ENCODE data around the gene OR2T3. TPM values are rescaled to one million over a fixed set of nuclear protein-coding genes. Genes with fewer than 3 reads are reported as not detected.
"Not testable (repeated sequence)": the region's sequence is repeated elsewhere in the genome, so short reads cannot be mapped to it uniquely, and the experiment has no call there.

The OR2T3 gene, protein sequence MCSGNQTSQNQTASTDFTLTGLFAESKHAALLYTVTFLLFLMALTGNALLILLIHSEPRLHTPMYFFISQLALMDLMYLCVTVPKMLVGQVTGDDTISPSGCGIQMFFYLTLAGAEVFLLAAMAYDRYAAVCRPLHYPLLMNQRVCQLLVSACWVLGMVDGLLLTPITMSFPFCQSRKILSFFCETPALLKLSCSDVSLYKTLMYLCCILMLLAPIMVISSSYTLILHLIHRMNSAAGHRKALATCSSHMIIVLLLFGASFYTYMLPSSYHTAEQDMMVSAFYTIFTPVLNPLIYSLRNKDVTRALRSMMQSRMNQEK
- not detected for total RNA-seq

DNA sequence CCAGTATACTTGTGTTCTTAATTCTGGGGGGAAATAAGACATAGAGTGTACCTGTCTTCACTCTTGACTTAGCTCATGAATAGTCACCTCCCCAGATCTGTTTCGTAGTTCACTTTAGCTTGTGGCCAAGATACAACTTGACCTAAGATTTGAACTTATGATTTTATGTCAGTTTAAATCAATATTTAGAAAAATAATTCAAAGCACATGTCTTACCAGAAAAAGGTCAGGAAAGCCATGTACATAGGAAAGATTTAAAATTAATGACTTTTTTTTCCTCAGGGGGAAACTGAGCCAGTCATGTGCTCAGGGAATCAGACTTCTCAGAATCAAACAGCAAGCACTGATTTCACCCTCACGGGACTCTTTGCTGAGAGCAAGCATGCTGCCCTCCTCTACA is at the start of gene OR2T3:
Gene OR2T3 (plus strand): TSS at position 301 of the 400 bp plus-strand sequence. CDS start 0 bp downstream, at position 301.
- not testable (repeated sequence) for H3K27me3 ChIP-seq (replicated peaks; ENCODE audit: insufficient read depth); ATAC-seq (ENCODE audit: insufficient number of reproducible peaks, low FRiP score, low read depth); H3K4me1 ChIP-seq (ENCODE audit: control insufficient read depth in 1 of 2, low read depth in 2 of 2); H3K36me3 ChIP-seq; DNase-seq (ENCODE audit: low spot score); H3K27ac ChIP-seq; H3K9me3 ChIP-seq; H3K4me3 ChIP-seq

DNA sequence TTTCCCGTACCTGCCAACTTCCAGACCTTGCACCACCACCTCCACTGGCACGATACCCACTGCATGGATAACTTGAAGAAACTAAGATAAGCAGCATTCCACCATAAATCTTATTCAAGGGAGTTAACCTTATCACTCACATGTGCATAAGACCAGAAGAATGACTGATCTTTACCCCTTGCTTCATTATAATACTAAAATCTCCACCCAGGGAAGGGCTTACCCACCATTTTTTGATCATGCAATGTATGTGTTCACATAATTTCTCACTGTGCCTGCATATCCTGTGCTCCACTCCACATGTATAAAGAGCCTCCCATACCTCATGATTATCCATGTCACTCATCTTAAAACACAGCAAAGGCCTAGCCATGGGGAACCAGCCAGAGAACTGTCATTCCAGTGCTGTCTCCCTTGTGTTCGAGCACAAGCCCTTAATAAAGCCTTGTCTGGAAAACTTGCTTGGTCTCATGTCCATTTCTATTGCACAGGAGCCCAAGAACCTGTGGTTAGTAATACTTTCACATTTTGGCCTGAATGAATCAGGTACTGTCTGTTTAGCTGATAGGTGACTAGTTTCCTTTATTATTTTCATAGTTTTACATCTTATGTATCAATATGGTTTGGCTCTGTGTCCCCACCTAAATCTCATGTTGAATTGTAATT is 45.5 kb upstream of the OR2T3 start:
- not testable (repeated sequence) for H3K36me3 ChIP-seq; H3K27ac ChIP-seq; H3K27me3 ChIP-seq (replicated peaks; ENCODE audit: insufficient read depth); DNase-seq (ENCODE audit: low spot score); H3K4me3 ChIP-seq; H3K4me1 ChIP-seq (ENCODE audit: control insufficient read depth in 1 of 2, low read depth in 2 of 2); ATAC-seq (ENCODE audit: insufficient number of reproducible peaks, low FRiP score, low read depth); H3K9me3 ChIP-seq

DNA sequence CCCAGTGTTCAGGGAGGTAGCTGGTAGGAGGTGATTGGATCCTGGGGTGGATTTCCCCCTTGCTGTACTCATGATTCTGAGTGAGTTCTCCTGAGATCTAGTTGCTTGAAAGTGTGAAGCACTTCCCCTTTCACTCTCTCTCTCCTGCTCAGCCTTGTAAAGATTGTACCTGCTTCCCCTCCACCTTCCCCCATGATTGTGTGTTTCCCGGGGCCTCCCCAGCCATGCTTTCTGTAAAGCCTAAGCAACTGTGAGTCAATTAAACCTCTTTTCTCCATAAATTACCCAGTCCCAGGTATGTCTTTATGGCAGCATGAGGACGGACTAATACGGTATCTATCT is 45.0 kb upstream of the OR2T3 start:
- H3K36me3 ChIP-seq; DNase-seq (ENCODE audit: low spot score); H3K4me3 ChIP-seq; H3K27ac ChIP-seq; H3K27me3 ChIP-seq (replicated peaks; ENCODE audit: insufficient read depth); H3K9me3 ChIP-seq; H3K4me1 ChIP-seq (ENCODE audit: control insufficient read depth in 1 of 2, low read depth in 2 of 2); ATAC-seq (ENCODE audit: insufficient number of reproducible peaks, low FRiP score, low read depth): not testable (repeated sequence)

DNA sequence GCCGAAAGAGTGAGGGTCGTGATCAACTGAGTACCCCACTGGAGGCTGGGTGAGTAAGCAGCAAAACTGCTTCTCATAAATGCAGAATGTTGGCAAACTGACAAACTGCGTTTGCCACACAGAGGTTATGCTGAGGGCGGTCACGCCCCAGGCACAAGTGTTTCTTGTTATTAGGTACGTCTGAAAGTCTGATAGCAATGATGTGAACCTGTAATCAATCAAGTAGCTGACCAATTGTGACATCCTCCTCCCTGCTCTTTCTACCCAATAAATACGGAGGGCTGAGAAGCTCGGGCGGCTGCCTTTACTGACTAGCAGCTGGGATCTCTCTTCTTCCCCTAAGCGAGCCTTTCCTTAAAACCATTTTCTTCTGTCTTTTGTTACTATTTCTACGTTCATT is 41.5 kb upstream of the OR2T3 start:
- not testable (repeated sequence) for H3K36me3 ChIP-seq; H3K27me3 ChIP-seq (replicated peaks; ENCODE audit: insufficient read depth); ATAC-seq (ENCODE audit: insufficient number of reproducible peaks, low FRiP score, low read depth); H3K4me1 ChIP-seq (ENCODE audit: control insufficient read depth in 1 of 2, low read depth in 2 of 2); DNase-seq (ENCODE audit: low spot score); H3K4me3 ChIP-seq; H3K27ac ChIP-seq; H3K9me3 ChIP-seq

DNA sequence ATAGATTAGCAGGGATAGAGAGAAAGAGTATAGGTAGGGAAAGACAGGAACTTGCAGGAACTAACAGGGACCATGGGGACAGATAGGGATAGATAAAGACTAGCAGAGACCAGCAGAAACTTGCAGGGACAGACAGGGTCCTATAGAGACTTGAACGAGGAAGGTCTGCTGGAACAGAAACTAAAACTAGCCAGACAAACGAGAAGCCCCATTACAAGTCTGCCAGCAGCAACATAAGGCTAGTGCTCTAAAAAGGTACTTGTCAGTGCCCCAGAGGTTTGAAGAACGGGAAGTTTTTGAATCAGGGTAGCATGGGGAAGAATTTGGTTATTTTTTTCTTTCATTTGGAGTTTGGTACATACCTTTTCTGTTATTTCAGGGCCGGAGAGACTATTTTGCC is 41.0 kb upstream of the OR2T3 start:
- not testable (repeated sequence) for DNase-seq (ENCODE audit: low spot score); H3K36me3 ChIP-seq; ATAC-seq (ENCODE audit: insufficient number of reproducible peaks, low FRiP score, low read depth); H3K4me1 ChIP-seq (ENCODE audit: control insufficient read depth in 1 of 2, low read depth in 2 of 2); H3K9me3 ChIP-seq; H3K4me3 ChIP-seq; H3K27me3 ChIP-seq (replicated peaks; ENCODE audit: insufficient read depth); H3K27ac ChIP-seq

DNA sequence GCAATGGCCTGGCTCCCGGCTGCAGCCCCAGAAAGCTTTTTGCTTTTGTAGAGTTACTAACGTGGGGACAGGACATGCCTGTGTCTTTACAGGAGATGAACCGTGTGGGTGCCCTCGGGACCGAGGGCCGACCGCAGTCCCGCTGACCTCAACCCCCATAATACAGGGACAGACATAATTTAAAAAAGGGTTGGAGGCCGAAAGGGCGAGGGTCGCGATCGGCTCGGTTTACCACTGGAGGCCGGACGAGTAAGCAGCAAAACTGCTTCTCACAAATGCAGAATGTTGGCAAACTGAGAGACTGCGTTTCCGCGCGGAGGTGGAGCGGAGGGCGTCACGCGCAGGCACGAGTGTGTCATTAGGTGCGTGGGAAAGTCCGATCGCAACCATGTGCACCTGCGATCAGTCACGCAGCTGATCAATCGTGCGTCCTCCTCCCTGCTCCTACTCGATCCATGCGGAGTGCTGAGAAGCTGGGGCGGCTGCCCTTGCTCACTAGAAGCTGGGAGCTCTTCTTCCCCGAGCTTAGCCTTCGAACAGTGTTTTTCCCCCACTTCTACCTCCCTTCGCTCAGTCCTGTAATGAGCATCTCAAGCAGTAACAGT is 39.2 kb upstream of the OR2T3 start:
- DNase-seq (ENCODE audit: low spot score); H3K4me1 ChIP-seq (ENCODE audit: control insufficient read depth in 1 of 2, low read depth in 2 of 2); H3K4me3 ChIP-seq; H3K27ac ChIP-seq; ATAC-seq (ENCODE audit: insufficient number of reproducible peaks, low FRiP score, low read depth); H3K9me3 ChIP-seq; H3K36me3 ChIP-seq; H3K27me3 ChIP-seq (replicated peaks; ENCODE audit: insufficient read depth): not testable (repeated sequence)

DNA sequence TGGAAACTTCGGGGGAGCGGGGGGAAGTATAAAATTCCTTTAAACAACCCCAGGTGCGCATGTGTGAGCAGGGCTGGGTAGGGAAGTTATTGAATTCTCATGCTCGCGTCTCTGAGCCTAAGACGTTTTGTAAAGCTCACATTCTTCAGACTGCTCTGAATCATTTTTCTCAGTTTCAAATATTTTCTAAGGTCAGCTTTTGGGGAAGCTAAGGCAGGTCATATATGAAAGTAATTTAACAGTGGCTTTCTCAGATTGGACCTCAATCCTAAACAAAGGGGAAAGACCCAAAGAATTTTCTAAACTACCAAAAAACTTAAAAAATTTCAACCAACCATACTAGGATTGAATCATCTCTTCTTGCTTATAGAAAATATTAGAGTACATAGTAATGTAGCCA is 38.2 kb upstream of the OR2T3 start:
- ATAC-seq (ENCODE audit: insufficient number of reproducible peaks, low FRiP score, low read depth); H3K4me1 ChIP-seq (ENCODE audit: control insufficient read depth in 1 of 2, low read depth in 2 of 2); H3K27ac ChIP-seq; H3K36me3 ChIP-seq; H3K27me3 ChIP-seq (replicated peaks; ENCODE audit: insufficient read depth); DNase-seq (ENCODE audit: low spot score); H3K9me3 ChIP-seq; H3K4me3 ChIP-seq: not testable (repeated sequence)

DNA sequence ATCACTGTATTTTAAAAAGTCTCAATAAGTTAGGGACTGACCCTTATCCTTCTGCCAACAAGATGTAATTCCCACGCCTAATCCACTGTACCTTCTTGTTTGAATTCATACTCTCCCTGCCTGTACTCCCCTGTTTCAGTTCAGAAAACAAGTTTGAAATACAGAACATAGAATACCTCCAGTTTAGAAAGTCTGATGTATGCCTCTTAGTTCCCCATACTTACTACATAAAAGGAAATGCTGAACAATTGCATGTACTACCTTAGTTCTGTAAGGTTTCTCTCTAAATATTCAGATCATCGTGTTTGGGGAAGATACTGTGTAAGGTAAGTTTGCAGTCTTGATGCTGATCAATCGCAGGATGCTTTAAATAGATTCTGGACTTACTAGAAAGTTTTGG is 36.8 kb upstream of the OR2T3 start:
- H3K4me1 ChIP-seq (ENCODE audit: control insufficient read depth in 1 of 2, low read depth in 2 of 2); DNase-seq (ENCODE audit: low spot score); H3K27me3 ChIP-seq (replicated peaks; ENCODE audit: insufficient read depth); H3K36me3 ChIP-seq; H3K27ac ChIP-seq; H3K4me3 ChIP-seq; ATAC-seq (ENCODE audit: insufficient number of reproducible peaks, low FRiP score, low read depth); H3K9me3 ChIP-seq: not testable (repeated sequence)

DNA sequence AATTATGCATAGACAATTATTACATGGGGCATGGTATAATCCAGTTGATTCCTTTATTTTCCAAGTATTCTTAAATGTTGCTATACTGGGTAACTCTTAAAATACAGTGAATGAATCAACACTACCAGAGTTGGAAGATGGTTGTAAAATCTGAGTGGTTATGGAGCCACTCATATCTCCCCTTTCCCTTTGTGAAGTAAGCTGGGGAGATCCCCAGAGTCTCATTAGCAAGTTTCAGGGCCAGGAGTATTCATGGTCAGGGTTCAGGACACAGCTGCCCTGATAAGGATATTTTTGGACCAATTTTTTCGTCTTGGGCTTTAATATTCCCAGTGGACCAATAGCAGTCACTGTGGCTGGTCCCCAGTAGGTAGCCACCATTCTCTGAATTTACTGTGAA is 34.5 kb upstream of the OR2T3 start:
- H3K36me3 ChIP-seq; H3K4me3 ChIP-seq; H3K4me1 ChIP-seq (ENCODE audit: control insufficient read depth in 1 of 2, low read depth in 2 of 2); ATAC-seq (ENCODE audit: insufficient number of reproducible peaks, low FRiP score, low read depth); H3K27ac ChIP-seq; H3K27me3 ChIP-seq (replicated peaks; ENCODE audit: insufficient read depth); H3K9me3 ChIP-seq; DNase-seq (ENCODE audit: low spot score): not testable (repeated sequence)

DNA sequence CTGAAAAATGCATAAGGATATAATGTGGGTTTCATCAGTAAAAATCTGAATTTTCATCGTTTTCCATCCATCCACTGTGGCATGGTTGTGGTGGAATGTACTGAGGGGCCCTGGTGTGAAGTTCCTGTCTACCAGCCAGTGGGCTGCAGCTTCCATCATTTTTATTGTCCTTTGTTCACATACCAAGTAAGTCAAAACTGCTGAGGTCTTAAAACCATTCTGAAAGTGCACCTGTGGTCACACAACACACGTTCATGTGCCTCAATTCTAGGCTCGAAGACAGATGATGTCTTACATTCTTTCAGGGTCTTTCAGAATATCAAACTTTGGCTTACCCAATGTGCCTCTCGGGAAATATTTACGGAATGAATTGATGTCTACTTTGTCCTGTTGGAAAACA is 33.9 kb upstream of the OR2T3 start:
- not testable (repeated sequence) for H3K27ac ChIP-seq; DNase-seq (ENCODE audit: low spot score); H3K4me1 ChIP-seq (ENCODE audit: control insufficient read depth in 1 of 2, low read depth in 2 of 2); H3K27me3 ChIP-seq (replicated peaks; ENCODE audit: insufficient read depth); H3K36me3 ChIP-seq; ATAC-seq (ENCODE audit: insufficient number of reproducible peaks, low FRiP score, low read depth); H3K9me3 ChIP-seq; H3K4me3 ChIP-seq

DNA sequence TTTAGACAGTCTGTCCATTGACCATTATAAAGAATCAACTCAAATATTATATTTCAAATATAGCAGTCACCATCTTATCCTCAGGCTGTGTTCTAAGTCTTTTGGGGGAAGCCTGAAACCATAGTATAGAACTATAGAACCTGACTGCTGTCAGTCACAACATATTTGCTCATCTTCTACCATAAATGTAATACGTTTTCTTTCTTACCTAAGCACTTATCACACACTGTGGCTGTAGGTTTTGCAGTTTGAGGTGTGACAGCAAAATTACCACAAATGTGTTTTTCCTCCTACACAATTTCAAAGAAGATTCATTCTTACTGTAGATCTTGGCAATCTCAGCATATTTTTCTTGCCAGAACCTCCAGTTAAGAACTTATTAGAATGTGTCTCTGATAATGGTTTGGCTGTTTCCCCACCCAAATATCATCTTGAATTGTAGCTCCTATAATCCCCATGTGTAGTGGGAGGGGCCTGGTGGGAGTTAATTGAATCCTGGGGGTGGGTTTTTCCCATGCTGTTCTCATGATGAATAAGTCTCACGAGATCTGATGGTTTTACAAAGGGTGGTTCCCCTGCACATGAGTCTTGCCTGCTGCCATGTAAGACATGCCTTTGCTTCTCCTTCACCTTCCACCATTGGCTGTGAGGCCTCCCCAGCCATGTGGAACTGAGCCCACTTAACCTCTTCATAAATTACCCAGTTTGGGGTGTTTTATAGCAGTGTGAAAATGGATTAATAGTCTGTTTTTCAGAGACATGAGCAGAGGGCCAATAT is 30.5 kb upstream of the OR2T3 start:
- H3K9me3 ChIP-seq; H3K4me3 ChIP-seq; DNase-seq (ENCODE audit: low spot score); H3K4me1 ChIP-seq (ENCODE audit: control insufficient read depth in 1 of 2, low read depth in 2 of 2); H3K36me3 ChIP-seq; ATAC-seq (ENCODE audit: insufficient number of reproducible peaks, low FRiP score, low read depth); H3K27me3 ChIP-seq (replicated peaks; ENCODE audit: insufficient read depth); H3K27ac ChIP-seq: not testable (repeated sequence)

DNA sequence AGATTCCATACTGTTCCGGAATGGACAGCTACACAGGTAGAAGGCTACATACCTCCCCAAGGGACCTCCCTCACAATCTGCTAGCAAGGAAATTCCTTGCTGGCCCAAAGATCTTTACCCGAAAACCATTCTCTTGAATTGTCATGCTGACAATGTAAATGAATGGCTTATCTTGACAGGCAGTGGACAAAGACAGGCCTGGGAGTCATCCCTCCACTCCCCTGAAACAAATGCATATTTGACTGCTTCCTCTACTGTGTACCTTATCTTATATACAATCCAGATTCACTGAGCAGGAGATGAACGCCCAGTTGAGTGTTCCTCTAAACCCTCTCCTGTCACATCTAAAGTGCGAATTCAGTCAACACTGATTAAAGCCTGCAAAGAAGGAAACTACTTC is 28.5 kb upstream of the OR2T3 start:
- not testable (repeated sequence) for DNase-seq (ENCODE audit: low spot score); H3K4me3 ChIP-seq; H3K36me3 ChIP-seq; H3K27me3 ChIP-seq (replicated peaks; ENCODE audit: insufficient read depth); H3K4me1 ChIP-seq (ENCODE audit: control insufficient read depth in 1 of 2, low read depth in 2 of 2); H3K27ac ChIP-seq; H3K9me3 ChIP-seq; ATAC-seq (ENCODE audit: insufficient number of reproducible peaks, low FRiP score, low read depth)

Data from thoracic aorta (tissue), 2 donors.